SW 1271 (cell line): ENCODE results near the gene FXYD3.
A peak's percentile ranks its signal among the peaks of the same experiment; 100 is the strongest.

Experiments
- DNase-seq, 2 experiments: peaks; one replicate each; lab custom pipeline; 2025; lab: John Stamatoyannopoulos, UW

Gene FXYD3

GRCh38 chr19:35115177-35115951, at the start of gene FXYD3:
FXYD3 (plus strand) TSS chr19:35115823; CDS start chr19:35119377, 3,554 bp downstream.
- DNase-seq: no peak

- DNase-seq: no peak
Measured at GRCh38 chr19:35066121-35066520, 49.5 kb upstream of the FXYD3 start.

GRCh38 chr19:35066691-35067563, 48.7 kb upstream of the FXYD3 start:
- DNase-seq: peak; percentile 21 to 33

- DNase-seq: no peak
Measured at GRCh38 chr19:35068941-35069634, 46.5 kb upstream of the FXYD3 start.

DNA sequence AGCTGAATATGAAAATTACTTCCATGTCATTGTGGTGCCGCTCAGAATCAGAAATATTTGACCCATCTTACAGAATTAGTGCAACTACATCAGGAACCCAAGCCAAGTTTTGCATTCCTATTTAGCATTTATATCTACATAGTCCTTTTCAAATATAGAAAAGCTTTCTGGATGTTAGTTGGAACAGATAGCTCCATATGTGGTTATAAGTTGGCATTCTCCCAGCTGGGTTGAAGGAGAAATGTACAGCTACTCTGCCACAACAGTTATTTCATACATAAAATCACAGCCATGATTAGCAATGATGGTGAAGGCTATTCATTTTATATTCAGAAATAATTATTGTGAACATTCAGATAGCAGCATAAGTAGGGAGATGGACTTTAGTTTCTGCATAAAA, 45.9 kb upstream of the FXYD3 start:
- DNase-seq: no peak

- DNase-seq: no peak
Measured at GRCh38 chr19:35070471-35070870, 45.2 kb upstream of the FXYD3 start.

DNA sequence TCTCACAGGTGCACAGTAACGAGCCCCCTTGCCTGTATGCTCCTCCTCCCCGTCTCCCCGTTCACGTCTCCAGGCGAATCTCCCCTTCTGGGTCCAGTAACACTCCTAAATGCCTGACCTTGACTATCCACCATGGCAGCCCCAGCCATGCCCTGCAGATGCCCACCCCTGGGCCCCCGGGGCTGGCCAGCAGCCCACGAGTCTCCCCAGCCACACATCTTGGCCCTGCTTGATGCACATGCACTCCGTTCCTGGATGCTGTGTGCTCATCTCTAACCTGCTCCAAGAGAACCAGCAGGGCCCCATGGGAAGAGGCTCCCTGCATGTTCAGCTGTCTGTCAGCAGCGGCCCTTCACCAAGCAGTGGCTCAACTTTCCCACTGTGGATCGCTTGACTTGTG, 42.1 kb upstream of the FXYD3 start:
- no peak for DNase-seq

- no peak for DNase-seq
Measured at GRCh38 chr19:35073941-35074340, 41.7 kb upstream of the FXYD3 start.

DNA sequence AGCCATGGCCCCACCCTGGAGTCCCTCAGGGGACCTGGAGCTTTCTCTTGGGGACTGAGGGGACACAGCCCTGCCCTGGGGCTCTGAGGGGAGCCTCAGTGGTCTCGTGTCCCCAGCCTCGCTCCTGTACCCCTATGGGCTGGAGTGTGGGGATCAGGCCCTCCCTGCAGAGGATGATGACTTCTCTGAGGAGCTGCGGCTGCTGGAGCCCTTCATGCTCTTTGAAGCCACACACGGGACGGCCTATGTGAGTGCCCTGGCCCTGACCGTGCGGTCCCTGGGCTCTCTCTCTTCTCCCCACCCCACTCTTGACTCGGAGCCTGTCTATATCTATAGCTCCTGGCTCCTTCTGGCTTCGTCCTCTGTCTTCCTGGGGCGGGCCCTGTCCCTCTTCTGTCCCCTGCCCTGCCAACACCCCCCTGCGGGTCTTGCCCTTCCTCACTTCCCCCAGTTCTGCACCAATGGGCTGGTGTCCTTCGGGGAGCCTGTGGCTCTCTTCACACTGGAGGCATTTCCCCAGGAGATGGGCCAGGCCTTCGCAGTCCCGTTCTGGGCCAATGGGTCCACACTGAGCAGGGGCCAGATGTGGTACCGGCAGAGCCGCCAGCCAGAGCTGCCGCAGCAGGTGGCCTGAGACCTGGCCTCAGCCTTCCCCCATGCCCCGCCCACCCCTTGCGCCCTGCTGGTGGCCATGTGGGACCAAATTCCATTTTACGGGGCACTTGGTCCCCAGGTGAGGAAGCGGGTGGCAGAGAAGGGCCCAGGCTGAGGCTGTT, 41.0 kb upstream of the FXYD3 start:
- no peak for DNase-seq

- DNase-seq: no peak
Measured at GRCh38 chr19:35075202-35076025, 40.2 kb upstream of the FXYD3 start.

GRCh38 chr19:35076026-35076370, 39.6 kb upstream of the FXYD3 start:
- DNase-seq: no peak

DNA sequence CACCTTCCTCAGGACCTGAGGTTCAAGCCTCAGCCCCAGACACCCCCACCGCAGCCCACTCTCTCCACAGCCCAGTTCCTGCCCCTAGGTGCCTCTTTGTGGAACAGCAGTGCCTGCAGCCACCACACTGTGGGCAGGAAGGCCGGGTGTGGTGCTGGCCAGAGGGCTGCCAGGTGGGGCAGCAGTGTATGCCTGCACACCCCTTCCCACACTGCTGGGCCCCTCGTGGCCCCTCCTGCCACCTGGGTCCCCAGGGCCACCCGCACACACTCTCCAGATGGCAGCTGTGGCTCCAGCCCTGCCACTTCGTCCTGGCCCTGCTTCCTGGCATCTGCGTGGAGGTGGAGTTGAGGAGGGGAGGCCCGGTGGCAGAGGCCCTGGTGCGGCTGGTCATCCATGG, 39.0 kb upstream of the FXYD3 start:
- DNase-seq: no peak

DNA sequence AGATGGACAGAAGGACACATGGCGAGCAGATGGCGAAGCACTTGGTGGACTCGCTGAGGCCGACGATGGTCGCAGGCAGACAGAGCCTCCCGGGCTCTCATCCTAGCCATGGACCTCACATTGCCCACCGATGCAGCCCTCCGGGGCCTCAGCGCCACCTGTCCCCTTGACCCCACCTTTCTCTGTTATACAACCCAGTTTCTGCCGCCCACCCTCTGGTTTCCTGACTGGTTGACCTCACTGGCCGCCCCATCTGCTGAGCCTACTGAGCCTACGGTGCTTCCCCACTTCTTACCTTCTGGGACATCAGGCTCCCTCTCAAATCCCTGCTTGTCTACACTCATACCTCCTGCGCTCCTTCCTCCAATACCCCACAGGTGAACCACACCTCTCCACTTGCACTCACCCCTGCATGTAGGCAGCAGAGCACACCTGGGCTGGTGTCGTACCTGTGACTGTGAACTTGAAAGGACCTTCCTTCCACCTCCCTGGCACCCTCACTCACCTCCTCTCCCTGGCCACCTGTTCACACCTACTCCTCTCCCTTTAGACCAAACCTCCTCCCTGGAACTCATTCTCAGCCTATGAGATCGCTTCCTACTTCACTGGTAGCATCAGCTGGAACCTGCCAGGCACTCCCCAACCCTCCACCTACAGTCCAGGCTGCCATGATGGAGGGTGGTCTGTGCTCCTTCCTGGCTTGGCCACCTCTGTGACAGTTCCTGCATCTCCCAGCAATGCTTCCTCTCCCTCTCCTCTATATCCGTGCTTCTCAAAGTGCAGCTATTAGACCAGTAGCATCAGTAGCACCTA, 38.0 kb upstream of the FXYD3 start:
- no peak for DNase-seq

- no peak for DNase-seq
Measured at GRCh38 chr19:35079826-35080225, 35.8 kb upstream of the FXYD3 start.

DNA sequence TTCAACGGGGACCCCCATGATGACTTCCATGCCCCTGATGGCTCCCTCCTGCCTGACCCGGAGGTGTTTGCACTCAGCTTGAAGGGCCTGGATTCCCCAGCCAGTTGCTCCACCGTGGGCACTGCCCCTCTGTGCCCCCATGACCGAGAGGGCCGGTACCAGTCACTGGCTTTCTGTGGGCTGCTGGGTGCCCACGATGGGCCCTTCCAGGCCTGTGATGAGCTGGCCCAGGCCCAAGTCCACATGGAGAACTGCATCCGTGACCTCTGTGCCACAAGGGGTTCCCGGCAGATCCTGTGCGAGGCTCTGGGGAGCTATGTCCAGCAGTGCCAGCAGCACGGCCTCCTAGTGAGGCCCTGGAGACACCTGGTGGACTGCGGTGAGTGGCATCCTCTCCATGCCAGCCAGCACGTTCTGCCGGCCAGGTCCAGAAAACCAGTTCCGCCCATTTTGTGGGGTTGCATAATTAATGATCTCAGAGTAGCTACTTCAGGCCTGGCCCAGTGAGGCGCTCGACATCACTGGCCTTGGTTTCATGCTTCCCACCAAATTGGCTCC, 34.9 kb upstream of the FXYD3 start:
- DNase-seq: no peak

- no peak for DNase-seq
Measured at GRCh38 chr19:35081201-35081600, 34.4 kb upstream of the FXYD3 start.

- DNase-seq: no peak
Measured at GRCh38 chr19:35083691-35084508, 31.7 kb upstream of the FXYD3 start.

DNA sequence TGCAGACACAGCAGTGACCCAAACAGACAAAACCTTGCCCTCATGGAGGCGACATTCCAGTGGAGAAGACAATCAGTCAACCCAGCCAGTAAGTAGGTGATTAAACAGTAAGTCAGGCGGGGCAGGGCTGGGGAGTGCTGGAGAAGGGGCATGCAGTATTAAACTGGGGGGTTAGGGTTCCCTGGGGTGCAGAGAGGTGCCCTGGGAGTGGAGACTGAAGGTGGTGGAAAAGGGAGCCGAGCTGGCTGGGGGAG, 31.2 kb upstream of the FXYD3 start:
- no peak for DNase-seq

GRCh38 chr19:35085947-35086346, 29.7 kb upstream of the FXYD3 start:
- no peak for DNase-seq
